Measurements from ENCODE around the gene WDFY3. TPM values are rescaled to one million over a fixed set of nuclear protein-coding genes. Genes with fewer than 3 reads are reported as not detected.

Gene WDFY3
- total and polyA plus RNA-seq, 9 of the 15 experiments (the other 6 are each of a cell fraction or from before 2014, with no cell fraction given): 0.58 to 13.5 (median 9.4) TPM

DNA sequence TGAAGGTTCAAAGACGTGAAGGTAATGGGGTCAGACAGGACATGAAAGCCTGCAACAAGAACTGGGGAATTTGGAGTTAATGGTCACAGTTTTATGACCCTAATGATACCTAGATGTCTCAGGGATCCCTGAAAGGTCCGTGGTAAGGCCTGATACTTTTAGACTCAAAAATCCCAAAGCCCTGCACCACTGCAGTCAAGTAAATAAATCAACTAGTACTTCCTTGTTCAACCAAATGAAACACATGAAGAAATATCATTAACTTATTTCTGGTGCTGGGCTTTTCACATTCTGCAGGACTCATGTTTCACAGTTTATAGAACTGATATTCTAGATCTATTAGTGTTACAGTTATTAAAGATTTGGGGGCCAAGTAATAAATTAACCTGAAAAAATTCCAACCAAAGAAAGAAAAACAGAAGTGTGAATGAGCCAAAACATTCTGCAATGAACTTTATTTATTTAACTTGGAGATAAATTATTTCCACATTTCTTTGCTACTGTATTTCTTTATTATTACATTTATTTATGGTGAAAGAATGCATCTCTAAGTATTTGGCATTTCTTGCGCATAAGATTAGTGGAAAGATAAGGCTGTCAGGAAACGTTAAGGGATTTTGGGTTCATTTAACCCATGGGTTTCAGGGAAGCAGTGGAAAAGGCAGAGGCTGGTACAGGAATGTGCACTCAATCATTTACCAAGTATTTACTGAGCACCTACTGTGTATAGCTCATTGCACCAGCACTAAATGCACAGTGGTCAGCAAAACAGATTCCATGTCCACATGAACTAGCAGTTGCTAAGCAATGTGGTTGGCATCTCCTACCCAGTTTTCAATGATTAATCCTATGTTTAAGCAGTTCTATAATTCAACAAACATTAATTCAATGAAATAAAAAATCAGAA, 8.7 kb downstream of the WDFY3 start:
- Histone ChIP-seq H4K20me1 (replicated peaks; ENCODE audit: control insufficient read depth, insufficient read depth, low read length) (no peaks in the 10 kb centered on the region), H3K36me3 (ENCODE audit: control insufficient read depth, insufficient read depth, low read length) (no peaks in the 10 kb centered on the region), H3K4me3 (no peak overlapping the region), H3K27ac (ENCODE audit: extremely low read depth, low read depth, low read length) (no peak overlapping the region), H2AFZ (ENCODE audit: low read depth, low read length) (no peak overlapping the region), H3K4me1 (replicated peaks in 1 of 2; ENCODE audit: control insufficient read depth in 2 of 2, insufficient read depth in 2 of 2, low read length in 2 of 2) (no peaks in the 10 kb centered on the region), H3K4me2 (ENCODE audit: insufficient read depth, low read length) (no peak overlapping the region), H3K9me1 (ENCODE audit: control insufficient read depth, insufficient read depth, low read length) (no peaks in the 10 kb centered on the region), H3K9me3 (replicated peaks; ENCODE audit: control insufficient read depth, insufficient read depth, low read depth, low read length) (no peaks in the 10 kb centered on the region), H3K9ac (ENCODE audit: insufficient read depth in 1 of 2, low read depth in 2 of 2, low read length in 2 of 2) (no peak overlapping the region), H3K27me3 (ENCODE audit: control insufficient read depth in 2 of 2, insufficient read depth in 2 of 2, low read length in 2 of 2) (no peaks in the 10 kb centered on the region), H3K79me2 (ENCODE audit: control insufficient read depth, insufficient read depth, low read length) (0 out of 3 replicates have a peak, but pooled peaks cover 2% of the 10 kb centered on the region)
- ChIA-PET POLR2A (no interaction called here), CTCF (ENCODE audit: low intra/inter-chr PET ratio) (no interaction called here)
- no peak for FAIRE-seq
- intact Hi-C loops (cut with micrococcal nuclease) (no loop called here), in situ Hi-C loops (cut with MboI) (no loop called here)
- DNase-seq (ENCODE audit: extremely low read depth in 1 of 4, low spot score in 3 of 4): no peak
- 23% methylated on average over 4 of the region's 4 CpGs for WGBS (ENCODE audit: insufficient coverage, low coverage, missing lambda C conversion rate)
- TF ChIP-seq, protein P1, sequence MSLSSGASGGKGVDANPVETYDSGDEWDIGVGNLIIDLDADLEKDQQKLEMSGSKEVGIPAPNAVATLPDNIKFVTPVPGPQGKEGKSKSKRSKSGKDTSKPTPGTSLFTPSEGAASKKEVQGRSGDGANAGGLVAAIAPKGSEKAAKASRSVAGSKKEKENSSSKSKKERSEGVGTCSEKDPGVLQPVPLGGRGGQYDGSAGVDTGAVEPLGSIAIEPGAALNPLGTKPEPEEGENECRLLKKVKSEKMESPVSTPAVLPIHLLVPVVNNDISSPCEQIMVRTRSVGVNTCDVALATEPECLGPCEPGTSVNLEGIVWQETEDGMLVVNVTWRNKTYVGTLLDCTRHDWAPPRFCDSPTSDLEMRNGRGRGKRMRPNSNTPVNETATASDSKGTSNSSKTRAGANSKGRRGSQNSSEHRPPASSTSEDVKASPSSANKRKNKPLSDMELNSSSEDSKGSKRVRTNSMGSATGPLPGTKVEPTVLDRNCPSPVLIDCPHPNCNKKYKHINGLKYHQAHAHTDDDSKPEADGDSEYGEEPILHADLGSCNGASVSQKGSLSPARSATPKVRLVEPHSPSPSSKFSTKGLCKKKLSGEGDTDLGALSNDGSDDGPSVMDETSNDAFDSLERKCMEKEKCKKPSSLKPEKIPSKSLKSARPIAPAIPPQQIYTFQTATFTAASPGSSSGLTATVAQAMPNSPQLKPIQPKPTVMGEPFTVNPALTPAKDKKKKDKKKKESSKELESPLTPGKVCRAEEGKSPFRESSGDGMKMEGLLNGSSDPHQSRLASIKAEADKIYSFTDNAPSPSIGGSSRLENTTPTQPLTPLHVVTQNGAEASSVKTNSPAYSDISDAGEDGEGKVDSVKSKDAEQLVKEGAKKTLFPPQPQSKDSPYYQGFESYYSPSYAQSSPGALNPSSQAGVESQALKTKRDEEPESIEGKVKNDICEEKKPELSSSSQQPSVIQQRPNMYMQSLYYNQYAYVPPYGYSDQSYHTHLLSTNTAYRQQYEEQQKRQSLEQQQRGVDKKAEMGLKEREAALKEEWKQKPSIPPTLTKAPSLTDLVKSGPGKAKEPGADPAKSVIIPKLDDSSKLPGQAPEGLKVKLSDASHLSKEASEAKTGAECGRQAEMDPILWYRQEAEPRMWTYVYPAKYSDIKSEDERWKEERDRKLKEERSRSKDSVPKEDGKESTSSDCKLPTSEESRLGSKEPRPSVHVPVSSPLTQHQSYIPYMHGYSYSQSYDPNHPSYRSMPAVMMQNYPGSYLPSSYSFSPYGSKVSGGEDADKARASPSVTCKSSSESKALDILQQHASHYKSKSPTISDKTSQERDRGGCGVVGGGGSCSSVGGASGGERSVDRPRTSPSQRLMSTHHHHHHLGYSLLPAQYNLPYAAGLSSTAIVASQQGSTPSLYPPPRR (CRISPR knock-in tag; IDR thresholded peaks at IDR 0.05; ENCODE audit: borderline replicate concordance): no peak
- TF ChIP-seq BHLHE40 (IDR thresholded peaks at IDR 0.05; ENCODE audit: low read length): no peak
- TF ChIP-seq ZNF583 (CRISPR knock-in tag; IDR thresholded peaks at IDR 0.05): no peak
- no peak for TF ChIP-seq XRCC3 (IDR thresholded peaks at IDR 0.05)
- no peak for TF ChIP-seq ATF1 (CRISPR knock-in tag; IDR thresholded peaks at IDR 0.05)
- TF ChIP-seq ATF1 (tag; IDR thresholded peaks at IDR 0.05): no peak
- TF ChIP-seq LEF1 (IDR thresholded peaks at IDR 0.05): no peak
- no peak for TF ChIP-seq ILF3 (IDR thresholded peaks at IDR 0.05; ENCODE audit: borderline replicate concordance)
- no peak for TF ChIP-seq POLR3G (IDR thresholded peaks at IDR 0.05; ENCODE audit: extremely low read depth, insufficient read length, insufficient replicate concordance)
- no peak for TF ChIP-seq SOX6 (IDR thresholded peaks at IDR 0.05)
- TF ChIP-seq MED1 (CRISPR knock-in tag; IDR thresholded peaks at IDR 0.05; ENCODE audit: borderline replicate concordance): no peak
- TF ChIP-seq, protein P2, sequence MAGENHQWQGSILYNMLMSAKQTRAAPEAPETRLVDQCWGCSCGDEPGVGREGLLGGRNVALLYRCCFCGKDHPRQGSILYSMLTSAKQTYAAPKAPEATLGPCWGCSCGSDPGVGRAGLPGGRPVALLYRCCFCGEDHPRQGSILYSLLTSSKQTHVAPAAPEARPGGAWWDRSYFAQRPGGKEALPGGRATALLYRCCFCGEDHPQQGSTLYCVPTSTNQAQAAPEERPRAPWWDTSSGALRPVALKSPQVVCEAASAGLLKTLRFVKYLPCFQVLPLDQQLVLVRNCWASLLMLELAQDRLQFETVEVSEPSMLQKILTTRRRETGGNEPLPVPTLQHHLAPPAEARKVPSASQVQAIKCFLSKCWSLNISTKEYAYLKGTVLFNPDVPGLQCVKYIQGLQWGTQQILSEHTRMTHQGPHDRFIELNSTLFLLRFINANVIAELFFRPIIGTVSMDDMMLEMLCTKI (IDR thresholded peaks at IDR 0.05; ENCODE audit: partially characterized antibody): no peak
- no TSS peak for BruUV-seq (replicated peaks)
- no peak for ATAC-seq
